ENCODE results near the gene ITGA11.

The ITGA11 gene

DNA sequence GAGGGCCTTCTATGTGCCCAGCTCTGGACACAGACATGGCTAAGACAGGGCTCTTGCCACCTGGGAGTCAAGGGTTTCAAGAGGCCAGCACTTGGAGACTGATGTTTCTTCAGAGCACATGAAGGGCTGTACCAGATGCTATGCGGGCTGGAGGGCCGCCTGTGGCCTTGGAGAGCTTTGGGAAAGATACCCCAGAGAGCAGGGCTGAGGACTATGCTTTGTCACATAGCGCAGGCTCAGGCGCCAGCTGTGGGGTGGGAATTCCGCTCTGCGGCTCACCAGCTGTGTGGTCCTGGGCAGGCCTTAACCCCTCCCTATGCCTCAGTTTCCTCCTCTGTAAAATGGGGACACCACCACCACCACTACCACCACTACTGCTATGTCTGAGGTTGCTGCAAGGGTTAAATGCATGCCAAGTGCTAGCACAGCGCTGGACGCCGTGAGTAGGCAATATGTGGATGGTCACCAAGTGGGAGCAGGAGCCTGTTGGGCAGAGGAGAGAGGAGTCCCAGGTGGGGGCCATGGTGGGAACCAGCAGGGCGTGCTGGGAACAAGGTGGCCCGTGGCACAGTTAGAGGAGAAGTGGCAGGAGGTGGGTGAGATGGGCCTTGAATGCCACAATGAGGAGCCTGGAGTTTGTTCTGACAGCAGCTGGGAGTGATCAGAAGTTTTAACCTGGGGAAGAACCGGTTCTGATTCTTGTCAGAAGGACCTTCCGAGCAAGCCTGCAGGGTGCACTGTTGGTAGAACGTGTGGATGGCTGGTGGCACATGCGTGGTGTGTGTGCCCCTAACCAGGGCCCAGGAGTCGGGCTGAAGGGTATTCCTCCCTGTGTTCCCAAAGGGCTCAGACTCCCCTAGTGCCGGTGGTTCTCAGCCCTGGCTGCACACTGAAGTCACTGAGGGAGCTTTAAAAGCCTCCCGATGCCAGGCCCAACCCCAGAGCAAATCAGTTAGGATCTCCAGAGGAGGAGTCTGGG lies 112.7 kb downstream of the ITGA11 start:
- Histone ChIP-seq H3K4me3 (replicated peaks; ENCODE audit: low read depth, low read length) (no peak overlapping the region), H3K36me3 (ENCODE audit: control insufficient read depth, insufficient read depth, low read length) (no peaks in the 10 kb centered on the region), H3K27me3 (replicated peaks; ENCODE audit: control insufficient read depth, insufficient read depth, low read length) (peaks cover 1% of the 10 kb centered on the region; the same call in 1 of the 2 replicates)
- TF ChIP-seq, protein P1, sequence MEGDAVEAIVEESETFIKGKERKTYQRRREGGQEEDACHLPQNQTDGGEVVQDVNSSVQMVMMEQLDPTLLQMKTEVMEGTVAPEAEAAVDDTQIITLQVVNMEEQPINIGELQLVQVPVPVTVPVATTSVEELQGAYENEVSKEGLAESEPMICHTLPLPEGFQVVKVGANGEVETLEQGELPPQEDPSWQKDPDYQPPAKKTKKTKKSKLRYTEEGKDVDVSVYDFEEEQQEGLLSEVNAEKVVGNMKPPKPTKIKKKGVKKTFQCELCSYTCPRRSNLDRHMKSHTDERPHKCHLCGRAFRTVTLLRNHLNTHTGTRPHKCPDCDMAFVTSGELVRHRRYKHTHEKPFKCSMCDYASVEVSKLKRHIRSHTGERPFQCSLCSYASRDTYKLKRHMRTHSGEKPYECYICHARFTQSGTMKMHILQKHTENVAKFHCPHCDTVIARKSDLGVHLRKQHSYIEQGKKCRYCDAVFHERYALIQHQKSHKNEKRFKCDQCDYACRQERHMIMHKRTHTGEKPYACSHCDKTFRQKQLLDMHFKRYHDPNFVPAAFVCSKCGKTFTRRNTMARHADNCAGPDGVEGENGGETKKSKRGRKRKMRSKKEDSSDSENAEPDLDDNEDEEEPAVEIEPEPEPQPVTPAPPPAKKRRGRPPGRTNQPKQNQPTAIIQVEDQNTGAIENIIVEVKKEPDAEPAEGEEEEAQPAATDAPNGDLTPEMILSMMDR (IDR thresholded peaks at IDR 0.05; ENCODE audit: insufficient read depth, low read length, poor library complexity, severe bottlenecking), result no peak
- DNase-seq (ENCODE audit: extremely low read depth, insufficient read length), result no peak

DNA sequence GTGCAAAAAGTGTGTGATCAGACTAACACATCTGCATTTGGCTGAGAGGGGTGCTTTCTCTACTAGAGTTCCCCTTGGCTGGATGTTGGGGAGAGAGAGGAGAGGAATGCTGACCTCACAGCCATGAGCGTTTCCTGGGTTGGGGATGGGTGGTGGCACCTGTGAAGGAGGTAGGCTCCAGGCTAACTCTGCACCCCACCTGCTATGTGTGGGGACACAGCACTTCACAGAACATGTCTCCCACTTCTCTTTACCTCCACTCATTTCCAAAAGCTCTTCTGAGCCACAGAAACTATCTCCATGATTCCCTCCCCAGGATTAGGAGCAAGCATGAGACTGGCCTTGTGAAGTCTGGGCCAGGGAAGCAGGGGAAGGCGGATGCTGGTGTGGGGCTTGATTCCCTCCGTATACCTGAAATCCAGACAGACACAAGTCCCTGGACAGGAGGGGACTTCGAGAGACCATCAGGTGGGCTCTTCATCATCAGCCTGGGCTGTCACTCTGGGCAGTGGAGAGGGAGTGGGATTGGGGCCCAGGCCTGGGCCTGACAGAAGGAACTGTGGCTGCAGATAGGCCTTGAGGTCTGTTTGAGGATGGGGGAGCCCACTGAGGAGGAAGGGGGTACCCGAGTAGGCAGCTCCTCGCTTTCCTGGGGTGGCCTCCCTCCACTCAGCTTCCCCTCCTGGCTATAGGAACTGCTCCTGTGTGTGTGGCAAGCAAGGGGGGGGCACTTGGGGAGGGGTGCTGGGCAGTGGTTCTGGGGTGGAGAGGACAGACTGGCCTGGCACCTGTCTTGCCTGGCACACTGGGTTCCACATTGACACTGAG lies 113.7 kb downstream of the ITGA11 start:
- Histone ChIP-seq H3K27me3 (replicated peaks; ENCODE audit: control insufficient read depth, insufficient read depth, low read length) (peaks cover 1% of the 10 kb centered on the region; the same call in 1 of the 2 replicates), H3K4me3 (replicated peaks; ENCODE audit: low read depth, low read length) (no peak overlapping the region), H3K36me3 (ENCODE audit: control insufficient read depth, insufficient read depth, low read length) (no peaks in the 10 kb centered on the region)
- TF ChIP-seq, protein P1 (IDR thresholded peaks at IDR 0.05; ENCODE audit: insufficient read depth, low read length, poor library complexity, severe bottlenecking), result no peak
- no peak for DNase-seq (ENCODE audit: extremely low read depth, insufficient read length)

DNA sequence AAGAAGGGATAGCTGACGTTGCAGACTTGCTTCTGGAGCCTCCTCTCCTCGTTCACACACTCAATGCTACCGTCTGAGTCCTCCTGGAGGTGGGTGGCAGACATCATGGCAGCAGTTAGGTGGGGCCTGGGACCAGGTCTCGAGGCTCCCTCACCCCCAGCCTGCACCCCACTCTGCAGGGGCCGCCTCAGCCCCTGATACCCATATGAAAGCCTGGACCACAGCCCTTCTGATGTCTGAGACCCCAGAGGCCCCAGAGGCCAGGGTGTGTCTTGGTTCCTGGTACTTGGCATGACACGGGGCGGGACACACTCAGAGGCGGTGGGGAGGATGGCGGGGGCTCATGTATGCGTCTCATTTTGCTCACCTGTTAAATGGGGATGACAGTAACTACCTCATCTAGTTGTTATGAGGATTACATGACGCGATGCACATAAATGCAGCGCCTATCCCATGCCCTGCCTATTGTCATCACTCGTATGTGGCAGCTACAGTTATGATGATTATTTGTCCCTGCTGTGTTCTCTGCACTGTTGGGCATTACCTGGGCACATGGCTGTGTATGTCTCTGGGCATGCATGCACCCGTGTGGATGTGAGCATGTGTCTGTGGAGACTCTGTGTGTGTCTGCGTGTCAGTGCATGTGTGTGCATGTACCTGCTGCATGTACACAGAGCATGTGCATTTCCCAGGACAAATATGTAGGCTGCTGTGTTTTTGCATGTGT lies 114.5 kb downstream of the ITGA11 start:
- Histone ChIP-seq H3K4me3 (replicated peaks; ENCODE audit: low read depth, low read length) (no peak overlapping the region), H3K27me3 (replicated peaks; ENCODE audit: control insufficient read depth, insufficient read depth, low read length) (peaks cover 1% of the 10 kb centered on the region; the same call in 1 of the 2 replicates), H3K36me3 (ENCODE audit: control insufficient read depth, insufficient read depth, low read length) (no peaks in the 10 kb centered on the region)
- no peak for DNase-seq (ENCODE audit: extremely low read depth, insufficient read length)
- TF ChIP-seq, protein P1 (IDR thresholded peaks at IDR 0.05; ENCODE audit: insufficient read depth, low read length, poor library complexity, severe bottlenecking), result no peak

DNA sequence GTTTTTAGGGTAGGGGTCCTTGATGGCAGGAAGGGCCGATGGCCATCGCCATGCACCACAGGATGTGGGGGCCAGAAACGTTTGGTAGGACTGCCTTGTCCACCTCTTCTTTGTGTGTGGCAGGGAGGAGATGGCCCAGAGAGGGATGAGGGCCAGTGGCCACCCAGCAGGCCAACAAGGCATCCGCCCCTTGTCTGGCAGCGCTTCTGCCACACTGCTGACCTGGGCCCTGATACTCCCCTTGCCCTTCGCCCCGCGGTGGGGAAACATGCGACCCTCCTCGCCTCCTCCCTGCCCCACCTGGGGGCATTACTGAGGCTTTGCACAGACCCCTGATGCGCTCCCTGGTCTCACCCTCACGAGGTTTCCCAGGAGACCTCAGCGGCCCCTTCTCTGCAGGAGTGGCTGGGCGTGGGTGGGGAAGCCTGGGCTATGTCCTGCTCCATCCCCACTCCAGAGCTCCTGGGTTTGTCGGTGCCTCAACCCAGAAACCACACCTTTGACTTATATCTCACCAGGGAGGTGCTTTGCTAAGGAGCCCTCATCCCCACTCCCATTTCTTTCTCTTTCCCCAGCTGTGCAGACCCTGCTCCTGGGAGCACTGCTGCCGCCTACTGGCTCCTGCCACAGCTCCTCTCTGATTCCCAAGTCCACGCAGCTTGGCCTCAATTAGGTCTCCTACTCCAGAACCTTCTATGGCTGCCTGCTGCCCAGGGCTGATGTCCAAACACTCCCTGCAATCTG lies 115.7 kb downstream of the ITGA11 start:
- no peaks in the 10 kb centered on the region for H3K36me3 ChIP-seq (ENCODE audit: control insufficient read depth, insufficient read depth, low read length)
- DNase-seq (ENCODE audit: extremely low read depth, insufficient read length), result no peak
- H3K4me3 ChIP-seq (replicated peaks; ENCODE audit: low read depth, low read length), result no peak overlapping the region
- TF ChIP-seq, protein P1 (IDR thresholded peaks at IDR 0.05; ENCODE audit: insufficient read depth, low read length, poor library complexity, severe bottlenecking), result peak; percentile 72
- no peaks in the 10 kb centered on the region; the same call in 1 of the 2 replicates for H3K27me3 ChIP-seq (replicated peaks; ENCODE audit: control insufficient read depth, insufficient read depth, low read length)

Data from GM06990 (cell line).